ENCODE measurements around the gene POPDC3.

DNA sequence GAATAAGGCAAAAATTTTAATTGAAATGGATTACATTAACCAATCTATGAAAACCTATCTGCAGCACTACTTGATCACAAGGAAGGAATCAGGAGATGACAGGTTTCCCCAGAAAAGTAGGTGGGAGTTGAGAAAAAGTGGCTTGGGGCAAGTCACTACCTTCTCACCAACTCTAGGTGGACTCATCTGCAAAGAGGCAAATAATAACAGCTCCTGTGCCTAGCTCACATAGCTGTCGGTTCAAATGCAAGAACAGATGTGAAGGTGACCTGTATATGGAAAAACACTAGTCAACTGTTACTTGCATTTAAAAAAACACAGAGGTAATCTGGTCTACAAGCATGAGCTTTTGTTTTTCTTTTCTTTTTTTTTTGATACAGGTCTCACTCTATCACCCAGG lies 67.2 kb downstream of the POPDC3 start:
- TF ChIP-seq TAF1 (IDR thresholded peaks at IDR 0.05; ENCODE audit: borderline replicate concordance, insufficient read depth, low read length) (no peak), FOXP2 (optimal IDR thresholded peaks at IDR 0.05; ENCODE audit: borderline replicate concordance, extremely low read depth, extremely low read length, insufficient read depth) (no peak), POLR2AphosphoS5 (IDR thresholded peaks at IDR 0.05; ENCODE audit: low read depth, low read length) (no peak), SIN3A (IDR thresholded peaks at IDR 0.05; ENCODE audit: borderline replicate concordance, insufficient read depth, low read length) (no peak)
- TF ChIP-seq, protein P1, sequence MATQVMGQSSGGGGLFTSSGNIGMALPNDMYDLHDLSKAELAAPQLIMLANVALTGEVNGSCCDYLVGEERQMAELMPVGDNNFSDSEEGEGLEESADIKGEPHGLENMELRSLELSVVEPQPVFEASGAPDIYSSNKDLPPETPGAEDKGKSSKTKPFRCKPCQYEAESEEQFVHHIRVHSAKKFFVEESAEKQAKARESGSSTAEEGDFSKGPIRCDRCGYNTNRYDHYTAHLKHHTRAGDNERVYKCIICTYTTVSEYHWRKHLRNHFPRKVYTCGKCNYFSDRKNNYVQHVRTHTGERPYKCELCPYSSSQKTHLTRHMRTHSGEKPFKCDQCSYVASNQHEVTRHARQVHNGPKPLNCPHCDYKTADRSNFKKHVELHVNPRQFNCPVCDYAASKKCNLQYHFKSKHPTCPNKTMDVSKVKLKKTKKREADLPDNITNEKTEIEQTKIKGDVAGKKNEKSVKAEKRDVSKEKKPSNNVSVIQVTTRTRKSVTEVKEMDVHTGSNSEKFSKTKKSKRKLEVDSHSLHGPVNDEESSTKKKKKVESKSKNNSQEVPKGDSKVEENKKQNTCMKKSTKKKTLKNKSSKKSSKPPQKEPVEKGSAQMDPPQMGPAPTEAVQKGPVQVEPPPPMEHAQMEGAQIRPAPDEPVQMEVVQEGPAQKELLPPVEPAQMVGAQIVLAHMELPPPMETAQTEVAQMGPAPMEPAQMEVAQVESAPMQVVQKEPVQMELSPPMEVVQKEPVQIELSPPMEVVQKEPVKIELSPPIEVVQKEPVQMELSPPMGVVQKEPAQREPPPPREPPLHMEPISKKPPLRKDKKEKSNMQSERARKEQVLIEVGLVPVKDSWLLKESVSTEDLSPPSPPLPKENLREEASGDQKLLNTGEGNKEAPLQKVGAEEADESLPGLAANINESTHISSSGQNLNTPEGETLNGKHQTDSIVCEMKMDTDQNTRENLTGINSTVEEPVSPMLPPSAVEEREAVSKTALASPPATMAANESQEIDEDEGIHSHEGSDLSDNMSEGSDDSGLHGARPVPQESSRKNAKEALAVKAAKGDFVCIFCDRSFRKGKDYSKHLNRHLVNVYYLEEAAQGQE (IDR thresholded peaks at IDR 0.05; ENCODE audit: insufficient read depth in 1 of 2, low read depth in 2 of 2, low read length in 2 of 2) = no peak
